ENCODE measurements around the gene C1QTNF4.
"Not testable (repeated sequence)": the region's sequence is repeated elsewhere in the genome, so short reads cannot be mapped to it uniquely, and the experiment has no call there.

C1QTNF4 gene

DNA sequence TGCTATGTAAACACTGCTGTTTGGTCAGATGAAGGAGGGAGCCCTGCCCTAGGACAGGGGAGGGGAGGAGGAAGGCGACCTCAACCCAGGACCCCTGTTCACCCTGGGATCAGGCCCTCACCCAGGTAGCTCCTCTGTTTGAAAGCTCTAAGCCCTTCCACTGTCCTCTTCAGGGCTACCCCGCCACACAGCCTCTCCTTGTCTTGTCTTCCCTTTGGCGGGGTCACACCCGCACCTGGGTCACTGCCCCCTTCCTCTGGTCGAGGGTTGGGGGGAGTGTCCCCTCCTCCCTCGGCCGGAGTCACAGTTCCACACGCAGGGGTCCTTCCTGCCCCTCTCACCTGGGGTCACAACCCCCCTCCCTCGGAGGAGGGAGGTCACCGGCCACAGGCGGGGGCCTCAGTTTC, 29.3 kb downstream of the C1QTNF4 start:
- no peak for DNase-seq

- DNase-seq, result not testable (repeated sequence)
These were observed 29.8 kb downstream of the C1QTNF4 start for GRCh38 chr11:47564366-47564765.

DNA sequence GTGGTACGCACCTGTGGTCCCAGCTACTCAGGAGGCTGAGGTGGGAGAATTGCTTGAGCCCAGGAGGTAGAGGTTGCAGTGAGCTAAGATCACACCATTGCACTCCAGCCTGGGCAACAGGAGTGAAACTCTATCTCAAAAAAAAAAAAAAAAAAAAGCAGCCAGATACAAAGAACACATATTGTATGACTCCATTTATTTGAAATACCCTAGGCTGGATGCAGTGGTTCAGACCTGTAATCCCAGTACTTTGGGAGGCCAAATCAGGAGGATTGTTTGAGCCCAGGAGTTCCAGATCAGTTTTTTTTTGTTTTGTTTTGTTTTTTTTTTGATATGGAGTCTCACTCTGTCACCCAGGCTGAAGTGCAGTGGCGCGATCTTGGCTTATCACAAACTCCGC, 31.8 kb downstream of the C1QTNF4 start:
- DNase-seq, result not testable (repeated sequence)

- DNase-seq, result no peak
These were observed 33.8 kb downstream of the C1QTNF4 start for GRCh38 chr11:47560426-47560825.

GRCh38 chr11:47558695-47559094, 35.5 kb downstream of the C1QTNF4 start:
- no peak for DNase-seq

GRCh38 chr11:47557004-47557403, 37.2 kb downstream of the C1QTNF4 start:
- not testable (repeated sequence) for DNase-seq

DNA sequence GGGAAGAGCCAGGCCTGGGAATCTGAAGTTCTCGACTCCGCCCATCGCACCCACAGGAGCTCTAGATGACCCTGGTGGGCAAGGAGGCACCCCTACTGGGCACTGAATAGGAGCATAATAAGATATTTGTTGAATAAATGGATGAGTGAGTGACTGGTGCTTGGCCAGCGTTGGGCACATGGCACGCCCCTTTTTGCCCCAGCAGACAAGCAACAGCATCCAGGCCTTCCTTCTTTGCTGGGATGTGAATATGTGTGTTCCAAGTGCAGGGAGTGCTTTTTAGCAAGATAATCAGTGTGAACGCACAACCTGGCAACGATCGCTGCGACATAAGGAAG, 40.8 kb downstream of the C1QTNF4 start:
- no peak for DNase-seq

DNA sequence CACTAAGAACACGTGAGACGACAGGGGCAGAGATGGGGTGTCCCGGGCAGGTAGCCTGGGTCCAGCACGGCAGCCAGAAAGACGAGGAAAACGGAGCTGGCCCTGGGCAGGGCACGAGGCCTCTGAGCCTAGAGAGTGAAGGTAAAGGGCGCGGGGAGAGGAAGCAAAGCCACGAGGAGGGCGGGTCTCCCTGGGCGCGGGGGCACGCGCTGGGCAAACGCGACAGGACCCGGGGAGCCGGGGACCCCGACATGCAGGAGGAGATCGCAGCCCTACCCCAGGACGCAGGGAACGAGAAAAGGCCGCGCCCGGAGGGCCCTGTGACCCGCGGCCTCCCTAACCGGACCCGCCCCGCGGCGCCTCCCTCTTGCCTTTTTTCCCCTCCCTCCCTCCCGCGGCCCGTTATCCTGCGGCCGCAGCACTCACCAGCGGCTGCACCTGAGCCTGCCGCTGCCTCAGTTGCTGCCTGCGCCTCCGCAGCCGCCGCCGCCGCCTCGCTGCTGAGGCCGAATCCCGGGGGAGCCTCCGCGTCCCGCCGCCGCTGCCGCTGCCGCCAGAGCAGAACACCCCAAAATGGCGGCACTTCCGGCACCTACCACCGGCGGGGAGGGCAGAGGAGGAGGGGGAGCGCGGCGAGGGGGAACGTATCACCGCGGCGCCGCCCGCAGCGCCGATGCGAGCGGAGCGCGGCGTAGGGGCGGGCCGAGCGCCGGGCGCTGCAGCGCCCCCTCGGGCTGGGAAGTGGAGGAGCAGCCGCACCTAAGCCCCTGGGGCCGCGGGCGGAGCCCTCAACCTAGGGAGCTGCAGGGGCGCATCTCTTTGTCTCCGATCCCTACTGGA, 41.4 kb downstream of the C1QTNF4 start, which contains the start of gene CELF1:
Gene CELF1 (minus strand): TSS at position 567 of the 840 bp plus-strand sequence. CDS start 53,609 bp downstream, outside the sequence.
- DNase-seq, result peak; percentile 87 to 91

DNA sequence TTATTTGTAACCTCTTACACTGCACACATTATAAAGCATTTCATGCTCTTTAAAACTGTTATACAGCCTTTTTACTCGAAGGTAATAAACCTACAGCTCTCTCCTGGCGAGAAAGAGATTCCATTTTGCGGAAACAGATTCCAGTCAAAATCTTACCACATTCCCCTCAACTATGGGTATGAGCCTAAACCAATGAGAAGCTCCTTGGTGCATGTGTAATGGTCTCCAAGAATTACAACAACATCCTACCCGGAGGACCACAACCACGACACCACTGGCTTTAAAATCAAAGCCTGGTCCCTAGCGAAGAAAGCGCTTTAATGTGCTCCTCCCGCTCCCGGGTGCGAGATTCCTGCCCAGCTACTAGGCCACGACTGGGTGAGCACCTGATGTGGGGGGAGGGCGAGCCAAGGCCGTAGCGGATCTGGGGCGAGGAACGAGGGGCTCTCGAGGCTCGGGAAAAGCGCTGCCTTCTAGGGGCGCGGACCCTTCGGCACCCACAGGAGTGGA, 42.1 kb downstream of the C1QTNF4 start:
- no peak for DNase-seq

DNA sequence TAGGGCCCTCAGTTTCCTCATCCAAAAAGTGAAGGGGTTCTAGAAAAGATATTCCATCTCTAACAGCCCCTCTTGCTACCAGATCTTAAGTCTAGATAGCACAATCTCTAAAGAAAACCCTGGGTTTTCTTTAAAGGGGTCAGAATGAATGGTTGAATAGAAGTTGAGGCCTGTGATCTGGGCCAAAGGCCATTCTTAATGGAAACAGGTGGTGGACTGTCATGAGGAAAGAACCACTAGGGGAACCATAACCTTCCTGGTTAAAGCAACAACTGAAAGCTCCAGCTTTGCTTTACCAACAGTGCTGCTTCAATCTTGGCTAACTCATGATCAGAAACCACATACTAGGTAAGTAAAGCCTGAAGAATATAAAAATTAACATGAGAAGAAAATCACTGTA, 43.1 kb downstream of the C1QTNF4 start:
- no peak for DNase-seq

DNA sequence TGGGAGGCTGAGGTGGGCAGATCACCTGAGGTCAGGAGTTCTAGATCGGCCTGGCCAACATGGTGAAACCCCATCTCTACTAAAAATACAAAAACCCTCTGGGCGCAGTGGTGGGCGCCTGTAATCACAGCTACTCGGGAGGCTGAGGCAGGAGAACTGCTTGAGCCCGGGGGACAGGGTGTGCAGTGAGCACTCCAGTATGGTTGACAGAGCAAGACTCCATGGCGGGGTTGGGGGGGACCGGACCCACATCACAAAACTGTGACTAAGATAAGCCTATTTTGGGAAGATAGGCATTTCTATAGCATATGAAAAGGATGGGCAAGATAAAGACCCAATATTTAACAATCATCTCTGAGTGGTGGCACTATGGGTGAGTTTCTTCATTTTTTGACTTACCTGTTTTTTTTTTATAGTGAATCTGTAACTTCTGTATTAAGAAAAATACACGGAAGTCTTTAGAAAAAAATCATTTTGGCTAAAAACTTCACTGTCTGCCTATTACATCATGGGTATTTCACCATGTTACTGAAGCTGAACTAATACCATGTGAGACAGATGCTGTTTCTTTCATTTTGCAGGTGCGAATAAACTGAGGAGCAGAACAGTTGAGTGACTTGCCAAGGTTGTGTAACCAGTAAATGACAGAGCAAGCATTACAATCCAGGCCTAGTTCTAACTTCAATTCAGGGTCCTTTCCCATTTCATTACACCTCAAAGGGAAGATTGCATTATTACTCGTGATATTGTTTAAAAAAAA, 43.7 kb downstream of the C1QTNF4 start:
- no peak for DNase-seq

DNA sequence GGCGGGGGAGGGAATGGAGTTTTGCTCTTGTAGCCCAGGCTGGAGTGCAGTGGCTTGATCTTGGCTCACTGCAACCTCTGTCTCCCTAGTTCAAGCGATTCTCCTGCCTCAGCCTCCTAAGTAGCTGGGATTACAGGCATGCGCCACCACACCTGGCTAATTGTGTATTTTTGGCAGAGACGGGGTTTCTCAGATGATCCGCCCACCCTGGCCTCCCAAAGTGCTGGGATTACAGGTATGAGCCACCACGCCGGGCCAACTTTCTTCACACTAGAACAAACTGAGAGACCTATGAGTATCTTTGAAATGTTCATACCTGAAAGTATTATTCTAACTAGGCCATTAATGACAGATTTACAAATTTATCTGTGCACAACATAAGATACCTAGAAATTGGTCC, 47.9 kb downstream of the C1QTNF4 start:
- DNase-seq, result not testable (repeated sequence)

- no peak for DNase-seq
These were observed 48.9 kb downstream of the C1QTNF4 start for GRCh38 chr11:47545298-47545697.

GRCh38 chr11:47541070-47541469, 53.1 kb downstream of the C1QTNF4 start:
- no peak for DNase-seq

- DNase-seq, result no peak
These were observed 54.6 kb downstream of the C1QTNF4 start for GRCh38 chr11:47539681-47540039.

Measured in hippocampal formation (tissue), 2 donors.